Pancreas (tissue), 10 donors: ENCODE data around the gene PPP2R2B. TPM values are rescaled to one million over a fixed set of nuclear protein-coding genes. Genes with fewer than 3 reads are reported as not detected.

Experiments used
- ATAC-seq, 4 donors: fragments of 200-7000 bp; cut with Tn5 transposase; one replicate each; pipeline versions ENCODE4 v1.8.0 to v1.9.1; 2020; ENCODE audit warnings: mild to moderate bottlenecking in 4 of 4, moderate library complexity in 4 of 4
- DNase-seq, 6 donors: peaks; one replicate each; pipeline ENCODE4 v3.0.0-alpha.2; 2020
- FAIRE-seq: peaks from 2 replicates; lab custom pipeline; 2012; peaks lifted over from hg19 to GRCh38; lab: Jason Lieb, UNC
- H3K27ac ChIP-seq, 4 donors: fragments of 200-600 bp; sonication (generic); 1 replicate in 3 of 4; 2 replicates in 1 of 4; pipeline versions ENCODE4 v1.5.0 to v1.8.0; 2020
- H3K27me3 ChIP-seq, 4 donors: fragments of 200-600 bp; one replicate each; pipeline ENCODE4 v1.8.0; 2021
- H3K36me3 ChIP-seq, 3 donors: fragments of 200-600 bp; sonication (generic) in 1 of 3; one replicate each; pipeline versions ENCODE4 v1.5.0 to v1.8.0; 2020 to 2021
- H3K4me1 ChIP-seq, 3 donors: fragments of 200-600 bp; one replicate each; pipeline ENCODE4 v1.8.0; 2021
- H3K4me3 ChIP-seq, 4 donors: fragments of 200-600 bp; sonication (generic) in 2 of 4; one replicate each; pipeline versions ENCODE4 v1.5.0 to v1.8.0; 2020 to 2021
- H3K9me3 ChIP-seq, 4 donors: fragments of 200-600 bp; one replicate each; pipeline ENCODE4 v1.8.0; 2021
- CTCF ChIP-seq, 4 donors: fragments of 200-600 bp; sonication (generic) in 3 of 4; IDR thresholded peaks; one replicate each; pipeline versions ENCODE4 v1.5.0 to v1.8.0; 2021; ENCODE audit warnings: antibody characterized with exemption in 4 of 4
- WGBS, 2 donors: extraction: QIAGEN DNeasy Blood & Tissue Kit; methylation state at CpG; one replicate each; pipeline ENCODE4 v1.1.7; 2013; 5-methylcytosine and 5-hydroxymethylcytosine counted together
- intact Hi-C, 3 donors: fragments of 100-400 bp; cut with DNase I; formaldehyde crosslinking; loops; one replicate each; pipeline versions ENCODE4 v1.11.1 to v1.14.2; 2022
- polyA plus RNA-seq, 2 donors: library from polyadenylated mRNA; stranded (reverse); fragments of 200-250 nt; gene quantifications; one replicate each; pipeline ENCODE4 v1.2.3, GENCODE V29; 2013
- total RNA-seq, 6 donors: library from RNA; stranded (reverse); fragmentation: NEBNext Ultra II Directional in 4 of 6; extraction: Animal tissue kit (Norgen Biotek cat#: 25700) in 4 of 6; gene quantifications; one replicate each; pipeline versions ENCODE4 v1.2.1 to v1.2.4, GENCODE V29; 2021 to 2023
- donor health status: healthy with polysubstance abuse.
- donor health status: DM: no; HTN: no; CAD: no; lungs with moderate emphysema.
- donor health status: DM: no; HTN: no; CAD: no.
- donor health status: control.
- donor health status: control.
- donor health status: Bipolar disorder and iron deficiency.
- donor health status: DM: yes; HTN: yes; CAD: no.
- donor health status: DM: no; HTN: no; CAD: no.
- donor health status: DM: no; HTN: no; CAD: no.
- donor health status: DM: yes; HTN: yes; CAD: no.

The PPP2R2B gene
- total and polyA plus RNA-seq, 8 donors, result 0.51 to 3.5 (median 0.81) TPM

- Histone ChIP-seq H3K4me3 (no peak overlapping the region), H3K4me1 (no peaks in the 10 kb centered on the region), H3K27me3 (no peaks in the 10 kb centered on the region), H3K9me3 (no peaks in the 10 kb centered on the region), H3K36me3 (no peaks in the 10 kb centered on the region), H3K27ac (no peak overlapping the region)
- no peak for TF ChIP-seq CTCF (IDR thresholded peaks at IDR 0.05)
- DNase-seq, result no peak
- intact Hi-C loops, result no loop called here
- no peak for ATAC-seq
- FAIRE-seq, result no peak
- 71 to 79% methylated on average over 3 of the region's 3 CpGs for WGBS, 2 donors
These were observed 289.6 kb downstream of the PPP2R2B start for GRCh38 chr5:146589028-146589345.

- TF ChIP-seq CTCF (IDR thresholded peaks at IDR 0.05), result no peak
- FAIRE-seq (no peak), ATAC-seq (no peak), DNase-seq (no peak)
- Histone ChIP-seq H3K27ac (no peak overlapping the region), H3K27me3 (no peaks in the 10 kb centered on the region), H3K36me3 (no peaks in the 10 kb centered on the region), H3K4me3 (no peak overlapping the region), H3K4me1 (no peaks in the 10 kb centered on the region), H3K9me3 (no peaks in the 10 kb centered on the region)
- intact Hi-C loops, result no loop called here
- WGBS, 2 donors, result 53 to 72% methylated on average over 2 of the region's 2 CpGs
These were observed 290.1 kb downstream of the PPP2R2B start for GRCh38 chr5:146588331-146589027.

GRCh38 chr5:146586752-146587151 is 291.8 kb downstream of the PPP2R2B start:
- H3K9me3 ChIP-seq, result no peaks in the 10 kb centered on the region
- H3K36me3 ChIP-seq, result no peaks in the 10 kb centered on the region
- no peak overlapping the region for H3K4me3 ChIP-seq
- no peak overlapping the region for H3K27ac ChIP-seq
- no peak for ATAC-seq
- intact Hi-C loops, result no loop called here
- FAIRE-seq, result no peak
- no peak for DNase-seq
- 71 to 80% methylated on average over 5 of the region's 5 CpGs for WGBS, 2 donors
- no peak for TF ChIP-seq CTCF (IDR thresholded peaks at IDR 0.05)
- no peaks in the 10 kb centered on the region for H3K27me3 ChIP-seq
- no peaks in the 10 kb centered on the region for H3K4me1 ChIP-seq

- no peak for ATAC-seq
- no peaks in the 10 kb centered on the region for H3K27me3 ChIP-seq
- no peaks in the 10 kb centered on the region for H3K36me3 ChIP-seq
- intact Hi-C loops, result no loop called here
- no peak for DNase-seq
- TF ChIP-seq CTCF (IDR thresholded peaks at IDR 0.05), result no peak
- no peak overlapping the region for H3K27ac ChIP-seq
- no peaks in the 10 kb centered on the region for H3K9me3 ChIP-seq
- H3K4me1 ChIP-seq, result no peaks in the 10 kb centered on the region
- H3K4me3 ChIP-seq, result no peak overlapping the region
- 68 to 72% methylated on average over 2 of the region's 2 CpGs for WGBS, 2 donors
- FAIRE-seq, result no peak
These were observed 293.8 kb downstream of the PPP2R2B start for GRCh38 chr5:146584750-146585149.

GRCh38 chr5:146582051-146582596 is 296.4 kb downstream of the PPP2R2B start:
- TF ChIP-seq CTCF (IDR thresholded peaks at IDR 0.05), result no peak
- Histone ChIP-seq H3K27me3 (no peaks in the 10 kb centered on the region), H3K4me1 (no peaks in the 10 kb centered on the region), H3K9me3 (no peaks in the 10 kb centered on the region), H3K36me3 (no peaks in the 10 kb centered on the region), H3K27ac (no peak overlapping the region), H3K4me3 (no peak overlapping the region)
- no peak for DNase-seq
- ATAC-seq, result no peak
- FAIRE-seq, result no peak
- intact Hi-C loops, result no loop called here
